AML-193 (cell line): ENCODE measurements around the gene BDH2.

ENCODE experiments used
- DNase-seq, 2 experiments: peaks; one replicate each; lab custom pipeline; 2025; lab: John Stamatoyannopoulos, UW

The BDH2 gene

DNA sequence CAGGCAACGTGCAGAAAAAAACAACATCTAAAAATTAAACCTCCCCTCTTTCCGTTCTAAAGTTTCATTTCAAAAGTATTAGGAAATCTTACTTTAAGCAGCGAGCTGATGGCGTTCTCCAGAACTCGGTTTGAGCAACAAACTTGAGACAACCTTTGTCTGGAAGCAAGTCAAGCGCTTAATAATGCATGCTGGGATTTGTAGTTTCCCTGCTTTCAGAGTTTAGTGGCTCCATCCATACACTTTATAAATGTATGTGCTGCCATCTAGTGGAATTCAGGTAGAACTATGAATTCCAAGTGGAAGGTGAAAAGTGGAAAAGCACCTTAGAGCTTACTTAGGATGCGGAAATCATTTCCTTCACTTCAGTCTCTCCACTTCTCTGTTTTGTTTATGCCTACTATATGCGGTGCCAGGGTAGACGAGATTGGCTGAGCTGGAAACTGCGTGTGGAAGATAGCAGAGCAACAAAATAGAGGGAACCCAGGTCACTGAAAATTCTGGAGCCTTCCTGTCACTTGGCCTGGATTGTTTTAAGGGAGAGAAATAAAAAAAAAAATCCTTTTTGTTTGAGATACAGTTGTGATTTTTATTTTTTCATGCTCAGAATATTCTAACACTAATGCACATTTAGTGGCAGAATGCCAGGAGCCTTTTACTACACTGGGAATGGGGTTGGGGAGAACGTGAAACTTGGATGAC, at the start of gene BDH2:
Gene BDH2 (minus strand): TSS at position 144 of the 702 bp plus-strand sequence. CDS start 3,580 bp downstream, outside the sequence.
- peak; percentile 95 to 97 for DNase-seq

DNA sequence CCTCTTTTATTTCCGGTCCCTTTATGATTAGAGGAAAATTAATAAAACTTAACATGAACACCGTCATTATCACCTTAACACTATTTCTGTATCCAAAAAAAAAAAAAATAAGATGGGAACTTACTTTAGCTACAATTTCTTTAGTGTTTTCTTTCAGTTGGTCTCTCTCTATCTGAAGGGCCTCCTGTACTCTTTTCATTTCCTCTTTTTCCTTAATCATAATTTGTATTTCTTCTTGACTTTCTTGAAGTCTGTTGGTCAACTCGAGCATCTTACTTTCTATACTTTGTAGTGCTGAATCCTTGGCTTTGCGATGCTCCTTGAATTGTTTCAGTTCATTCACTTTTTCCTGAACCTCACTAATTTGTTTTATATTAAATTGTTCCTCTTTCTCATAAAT, 45.3 kb upstream of the BDH2 start:
- DNase-seq = no peak

DNA sequence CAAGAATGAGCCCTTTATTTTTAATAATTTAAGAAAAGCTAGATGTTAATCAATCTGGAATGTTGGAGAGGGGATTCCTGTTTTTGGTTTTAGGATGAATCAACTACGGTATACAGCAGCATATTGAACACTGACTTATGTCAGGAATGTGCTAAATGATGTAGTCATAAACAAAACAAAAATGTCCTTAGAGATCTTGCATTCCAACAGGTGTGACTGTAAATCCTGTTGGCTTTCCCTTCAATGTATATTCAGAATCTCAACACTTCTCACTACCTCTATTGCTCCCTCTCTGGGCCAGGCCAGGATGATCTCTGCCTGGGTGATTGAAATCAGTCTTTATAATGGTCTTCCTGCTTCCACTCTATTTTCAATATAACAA, 37.8 kb upstream of the BDH2 start:
- DNase-seq = no peak

DNA sequence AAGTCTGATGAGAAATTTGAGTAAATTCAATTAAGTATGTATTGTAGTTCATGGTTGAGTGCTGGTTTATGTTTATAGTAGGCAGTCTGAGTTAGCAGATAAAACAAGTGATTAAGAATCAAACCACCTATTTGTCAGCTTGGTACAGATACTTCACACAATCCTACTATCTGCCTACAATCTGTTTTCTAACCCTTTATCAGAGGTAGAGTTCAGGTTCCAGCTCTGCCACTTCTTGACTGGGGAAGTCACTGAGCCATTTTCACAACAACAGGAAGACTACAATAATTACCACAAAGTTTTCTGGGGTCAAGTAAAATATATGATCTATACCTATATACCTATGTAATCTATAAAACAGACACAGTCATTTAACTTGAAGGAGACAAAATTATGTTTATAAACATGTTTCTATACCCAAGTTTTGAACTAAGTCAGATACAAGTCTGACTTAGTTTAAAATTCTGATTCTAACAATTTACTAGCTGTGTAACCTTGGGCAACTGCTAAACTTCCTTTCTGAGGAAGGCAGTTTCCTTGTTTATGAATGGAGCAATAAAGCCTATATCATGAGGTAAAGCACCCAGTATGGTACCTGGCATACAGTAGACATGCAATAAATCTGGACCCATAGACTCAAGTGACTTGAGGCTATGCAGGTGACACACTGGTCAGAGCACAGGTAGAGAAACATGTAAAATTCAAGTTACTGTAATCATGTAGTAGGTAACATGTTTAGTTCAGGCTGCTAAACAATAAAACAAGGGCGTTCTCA, 37.2 kb upstream of the BDH2 start:
- peak; percentile 28 to 38 for DNase-seq

GRCh38 chr4:103129174-103129573, 29.5 kb upstream of the BDH2 start:
- DNase-seq = no peak

GRCh38 chr4:103126126-103126525, 26.5 kb upstream of the BDH2 start:
- DNase-seq = no peak

DNA sequence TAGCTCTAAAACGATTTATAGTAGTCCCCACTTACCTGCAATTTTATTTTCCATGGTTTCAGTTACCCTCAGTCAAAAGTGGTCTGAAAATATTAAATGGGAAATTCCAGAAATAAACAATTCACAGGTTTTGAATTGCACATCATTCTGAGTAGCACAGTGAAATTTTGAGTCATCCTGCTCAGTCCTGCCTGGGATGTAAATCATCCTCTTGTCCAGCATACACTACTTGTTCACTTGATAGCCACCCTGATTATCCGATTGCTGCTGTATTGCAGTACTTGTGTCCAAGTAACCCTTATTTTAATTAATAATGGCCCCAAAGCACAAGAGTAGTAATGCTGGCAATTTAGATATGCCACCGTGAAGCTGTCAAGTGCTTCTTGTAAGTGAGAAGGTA, 23.5 kb upstream of the BDH2 start:
- DNase-seq = no peak

GRCh38 chr4:103118166-103118565, 18.5 kb upstream of the BDH2 start:
- DNase-seq = no peak

DNA sequence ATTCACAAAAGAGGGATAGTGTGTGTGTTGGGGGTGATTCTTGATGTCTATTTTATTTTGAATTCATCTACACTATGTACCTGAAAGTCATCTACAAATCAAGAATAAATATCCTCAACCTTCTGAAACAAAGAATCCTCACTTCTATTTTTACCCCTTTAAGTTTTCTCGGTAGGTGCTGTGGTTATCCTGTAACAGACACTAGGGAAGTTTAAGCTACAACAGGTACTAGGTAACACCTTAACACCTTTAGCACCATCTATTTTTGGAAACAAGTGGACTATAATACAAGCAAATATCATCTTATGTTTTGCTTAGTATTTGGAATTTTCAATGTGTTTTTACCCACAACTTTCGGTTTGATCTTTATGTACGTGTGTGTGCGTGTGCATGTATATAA, 12.0 kb upstream of the BDH2 start:
- DNase-seq = no peak

- no peak for DNase-seq
Observed at GRCh38 chr4:103108542-103108941, 8.9 kb upstream of the BDH2 start.

- DNase-seq = no peak
Observed at GRCh38 chr4:103105558-103106356, 6.1 kb upstream of the BDH2 start.

- no peak for DNase-seq
Observed at GRCh38 chr4:103104886-103105285, 5.3 kb upstream of the BDH2 start.

DNA sequence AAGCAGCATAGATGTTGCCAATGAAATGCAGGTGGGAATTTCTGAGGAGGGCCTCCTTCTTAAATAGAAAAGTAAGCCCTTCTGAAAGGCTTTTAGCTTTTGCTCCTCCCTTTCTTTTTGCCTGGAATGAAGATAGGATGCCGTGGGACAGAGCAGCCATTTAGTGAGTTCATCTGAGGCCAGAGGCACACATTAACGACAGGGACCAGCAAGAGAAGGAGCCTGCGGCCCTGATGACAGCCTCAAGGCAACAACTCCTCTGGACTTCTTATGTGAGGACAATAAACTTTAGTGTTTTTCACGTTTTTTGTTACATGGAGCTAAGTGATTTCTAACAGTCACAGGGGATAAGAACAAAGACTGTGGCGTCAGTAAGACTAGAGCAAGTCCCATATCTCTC, 1.1 kb upstream of the BDH2 start:
- DNase-seq = no peak

- no peak for DNase-seq
Observed at GRCh38 chr4:103098756-103099440, 736 bp downstream of the BDH2 start.

DNA sequence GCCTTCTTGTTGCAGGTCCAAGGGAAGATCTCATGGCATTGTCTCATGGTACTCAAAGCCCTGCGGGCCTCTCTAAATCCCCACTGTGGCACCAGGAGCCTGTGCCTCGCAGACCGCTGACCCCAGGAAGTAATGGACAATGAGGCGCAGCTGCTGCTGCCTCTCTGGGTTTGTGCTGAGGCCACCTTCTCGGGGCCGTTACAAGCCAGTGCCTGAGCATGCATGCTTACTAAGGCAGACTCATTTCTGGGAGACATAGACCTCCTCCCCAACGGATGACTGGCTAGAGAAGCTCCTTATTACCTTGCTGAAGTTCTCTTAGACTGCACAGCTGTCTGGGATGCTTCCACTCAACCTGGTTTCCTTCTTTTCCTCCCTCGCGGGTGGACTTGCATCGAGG, 1.3 kb downstream of the BDH2 start:
- DNase-seq = no peak

DNA sequence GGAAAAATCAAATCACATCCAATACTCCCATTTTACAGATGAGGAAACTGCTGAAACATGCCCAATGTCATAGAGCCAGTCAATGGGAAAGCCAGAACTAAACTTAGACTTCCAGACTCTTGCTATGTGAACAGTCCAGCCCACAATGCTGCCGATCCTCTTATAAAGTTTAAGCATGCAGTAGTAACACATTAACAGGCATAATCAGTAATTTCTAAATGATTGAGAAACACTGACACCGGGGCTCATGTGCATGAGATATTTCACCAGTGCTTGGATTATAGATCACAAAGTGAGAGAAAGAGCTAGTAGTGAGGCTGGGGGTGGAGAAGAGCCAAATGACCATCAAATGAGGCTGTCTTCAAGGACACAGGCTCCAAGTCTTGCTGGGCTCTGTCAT, 2.5 kb downstream of the BDH2 start:
- no peak for DNase-seq

DNA sequence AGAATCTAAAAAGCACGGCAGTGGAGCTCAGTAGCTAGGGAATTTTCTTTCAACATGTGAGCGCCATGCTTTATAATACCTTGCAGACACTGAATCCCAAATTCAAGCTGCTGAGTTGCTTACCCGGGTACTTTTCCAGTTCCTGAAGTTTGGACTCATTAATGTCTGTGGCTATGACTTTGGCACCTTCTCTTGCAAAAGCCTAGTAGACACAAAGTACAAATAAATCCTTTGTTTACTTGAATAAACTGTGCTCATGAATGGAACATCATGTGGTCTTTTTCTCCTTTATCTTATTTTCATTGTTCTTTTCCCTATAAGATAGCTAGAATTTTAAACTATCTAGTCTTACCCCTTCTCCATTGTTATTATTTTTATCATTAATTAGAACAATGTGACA, 4.6 kb downstream of the BDH2 start:
- DNase-seq = no peak

DNA sequence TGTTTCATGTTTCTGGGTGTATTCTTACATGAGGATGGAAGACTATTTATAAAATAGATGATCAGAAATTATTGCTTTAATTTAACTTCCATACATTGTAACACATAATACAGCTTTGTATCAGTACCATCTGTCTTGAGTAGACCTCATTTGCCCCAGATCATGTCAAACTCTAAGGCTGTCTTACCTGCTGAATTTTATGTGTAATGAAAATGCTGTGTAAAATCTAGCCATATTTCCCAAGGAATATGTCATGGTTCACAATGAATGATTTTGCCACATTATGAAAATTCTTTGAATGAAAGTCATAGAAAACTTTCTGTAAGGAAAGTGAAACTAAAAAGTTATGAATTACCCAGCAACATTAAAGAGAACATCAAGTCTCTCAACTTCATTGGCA, 7.4 kb downstream of the BDH2 start:
- DNase-seq = no peak

GRCh38 chr4:103091601-103092223, 7.9 kb downstream of the BDH2 start:
- peak; percentile 70 for DNase-seq

- DNase-seq = peak; percentile 58 to 75
Observed at GRCh38 chr4:103089481-103089880, 10.2 kb downstream of the BDH2 start.

GRCh38 chr4:103086551-103086950, 13.1 kb downstream of the BDH2 start:
- no peak for DNase-seq
